ENCODE results near the gene CTRB1.
A peak's percentile ranks its signal among the peaks of the same experiment; 100 is the strongest.

The CTRB1 gene

DNA sequence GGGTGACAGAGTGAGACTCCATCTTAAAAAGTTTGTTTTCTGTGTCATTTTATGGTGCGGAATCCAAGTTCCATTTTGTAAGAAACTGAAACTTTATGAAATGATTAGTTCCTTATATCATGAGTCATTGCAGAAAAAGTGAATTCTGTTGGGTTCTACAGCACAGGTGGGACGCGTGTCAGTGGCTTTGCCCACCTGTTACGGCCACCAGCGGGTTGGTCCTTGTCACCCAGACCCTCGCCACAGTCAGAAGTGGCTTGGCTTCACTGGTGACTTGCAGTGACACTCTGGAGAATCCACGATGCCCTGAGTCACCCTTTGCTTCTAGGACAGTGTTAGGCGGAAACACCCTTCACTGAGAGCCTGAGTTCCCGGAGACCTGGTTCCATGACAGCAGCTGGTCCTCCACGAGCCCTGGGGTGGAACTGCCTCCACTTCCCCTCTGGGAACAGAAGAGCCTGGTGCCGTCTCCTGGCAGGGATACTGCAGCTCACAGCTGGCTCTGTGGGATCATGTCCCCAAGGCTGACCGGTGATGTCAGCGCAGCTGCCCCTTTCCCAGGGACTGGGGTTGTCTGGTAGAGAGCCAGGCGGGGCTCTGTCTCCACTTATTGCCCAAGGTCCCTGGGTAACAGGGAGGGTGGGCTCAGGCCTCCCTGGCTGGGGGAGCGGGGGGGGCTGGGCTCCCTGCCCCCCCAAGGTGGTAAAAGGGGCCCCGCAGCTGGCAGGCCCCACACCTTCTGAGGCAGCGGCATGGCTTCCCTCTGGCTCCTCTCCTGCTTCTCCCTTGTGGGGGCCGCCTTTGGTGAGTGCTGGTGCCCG lies at the start of gene CTRB1:
Gene CTRB1 (plus strand): TSS at position 733 of the 821 bp plus-strand sequence. CDS start 20 bp downstream, at position 753.
- no peak for ATAC-seq (replicated peaks; ENCODE audit: extremely low read depth, poor library complexity, severe bottlenecking)
- peak within 1 kb of the TSS; percentile 76 for H3K4me3 Mint-ChIP-seq
- no peaks in the 10 kb centered on the region for H3K9me3 Mint-ChIP-seq
- H3K4me1 Mint-ChIP-seq: peaks cover 9% of the 10 kb centered on the region
- H3K27ac Mint-ChIP-seq (ENCODE audit: low read depth): peak within 1 kb of the TSS; percentile 43
- DNase-seq (ENCODE audit: low spot score in 2 of 2): no peak
- peaks cover 4% of the 10 kb centered on the region for H3K36me3 Mint-ChIP-seq (ENCODE audit: insufficient read depth)
- H3K27me3 Mint-ChIP-seq: no peaks in the 10 kb centered on the region

- no peaks in the 10 kb centered on the region for H3K27me3 Mint-ChIP-seq
- peaks cover 43% of the 10 kb centered on the region for H3K9me3 Mint-ChIP-seq
- no peak overlapping the region for H3K4me3 Mint-ChIP-seq
- ATAC-seq (replicated peaks; ENCODE audit: extremely low read depth, poor library complexity, severe bottlenecking): no peak
- no peak for DNase-seq (ENCODE audit: low spot score in 2 of 2)
- no peak overlapping the region for H3K27ac Mint-ChIP-seq (ENCODE audit: low read depth)
- H3K36me3 Mint-ChIP-seq (ENCODE audit: insufficient read depth): peaks cover 23% of the 10 kb centered on the region
- no peaks in the 10 kb centered on the region for H3K4me1 Mint-ChIP-seq
Measured at GRCh38 chr16:75169899-75170405, 48.8 kb upstream of the CTRB1 start.

GRCh38 chr16:75172578-75172977 lies 46.2 kb upstream of the CTRB1 start:
- Mint-ChIP-seq H3K36me3 (ENCODE audit: insufficient read depth) (peaks cover 15% of the 10 kb centered on the region), H3K27me3 (no peaks in the 10 kb centered on the region), H3K27ac (ENCODE audit: low read depth) (no peak overlapping the region), H3K9me3 (peaks cover 50% of the 10 kb centered on the region), H3K4me3 (no peak overlapping the region), H3K4me1 (no peaks in the 10 kb centered on the region)
- ATAC-seq (replicated peaks; ENCODE audit: extremely low read depth, poor library complexity, severe bottlenecking) (no peak), DNase-seq (ENCODE audit: low spot score in 2 of 2) (no peak)

DNA sequence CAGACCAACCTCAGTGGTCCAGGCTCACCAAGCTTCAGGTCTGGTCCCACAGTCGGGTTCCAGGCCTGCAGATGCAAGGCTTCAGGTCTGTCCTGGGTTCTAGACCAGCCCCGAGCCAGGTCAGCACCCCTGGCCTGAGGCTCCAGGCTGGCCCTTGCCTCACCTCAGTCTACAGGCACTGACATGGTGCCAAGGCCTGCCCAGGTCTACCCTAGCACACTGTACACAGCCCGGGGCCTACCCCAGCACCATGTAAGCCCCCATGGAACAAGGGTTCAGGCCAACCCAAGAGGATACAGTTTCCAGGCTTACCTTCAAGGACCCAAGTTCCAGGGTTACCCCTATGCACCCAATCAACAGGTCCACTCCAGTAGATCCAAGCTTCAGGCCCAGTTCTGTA lies 43.7 kb upstream of the CTRB1 start:
- no peak overlapping the region for H3K27ac Mint-ChIP-seq (ENCODE audit: low read depth)
- peaks cover 43% of the 10 kb centered on the region for H3K9me3 Mint-ChIP-seq
- peaks cover 2% of the 10 kb centered on the region for H3K36me3 Mint-ChIP-seq (ENCODE audit: insufficient read depth)
- H3K4me1 Mint-ChIP-seq: no peaks in the 10 kb centered on the region
- no peaks in the 10 kb centered on the region for H3K27me3 Mint-ChIP-seq
- no peak for DNase-seq (ENCODE audit: low spot score in 2 of 2)
- no peak overlapping the region for H3K4me3 Mint-ChIP-seq
- no peak for ATAC-seq (replicated peaks; ENCODE audit: extremely low read depth, poor library complexity, severe bottlenecking)

- no peaks in the 10 kb centered on the region for H3K36me3 Mint-ChIP-seq (ENCODE audit: insufficient read depth)
- H3K4me1 Mint-ChIP-seq: no peaks in the 10 kb centered on the region
- H3K27me3 Mint-ChIP-seq: no peaks in the 10 kb centered on the region
- peaks cover 40% of the 10 kb centered on the region for H3K9me3 Mint-ChIP-seq
- no peak overlapping the region for H3K27ac Mint-ChIP-seq (ENCODE audit: low read depth)
- ATAC-seq (replicated peaks; ENCODE audit: extremely low read depth, poor library complexity, severe bottlenecking) (no peak), DNase-seq (ENCODE audit: low spot score in 2 of 2) (no peak)
- no peak overlapping the region for H3K4me3 Mint-ChIP-seq
Measured at GRCh38 chr16:75176926-75177325, 41.9 kb upstream of the CTRB1 start.

GRCh38 chr16:75179208-75179607 lies 39.6 kb upstream of the CTRB1 start:
- H3K4me3 Mint-ChIP-seq: no peak overlapping the region
- no peaks in the 10 kb centered on the region for H3K27me3 Mint-ChIP-seq
- no peak overlapping the region for H3K27ac Mint-ChIP-seq (ENCODE audit: low read depth)
- DNase-seq (ENCODE audit: low spot score in 2 of 2) (no peak), ATAC-seq (replicated peaks; ENCODE audit: extremely low read depth, poor library complexity, severe bottlenecking) (no peak)
- H3K9me3 Mint-ChIP-seq: peaks cover 22% of the 10 kb centered on the region
- H3K36me3 Mint-ChIP-seq (ENCODE audit: insufficient read depth): no peaks in the 10 kb centered on the region
- H3K4me1 Mint-ChIP-seq: no peaks in the 10 kb centered on the region

DNA sequence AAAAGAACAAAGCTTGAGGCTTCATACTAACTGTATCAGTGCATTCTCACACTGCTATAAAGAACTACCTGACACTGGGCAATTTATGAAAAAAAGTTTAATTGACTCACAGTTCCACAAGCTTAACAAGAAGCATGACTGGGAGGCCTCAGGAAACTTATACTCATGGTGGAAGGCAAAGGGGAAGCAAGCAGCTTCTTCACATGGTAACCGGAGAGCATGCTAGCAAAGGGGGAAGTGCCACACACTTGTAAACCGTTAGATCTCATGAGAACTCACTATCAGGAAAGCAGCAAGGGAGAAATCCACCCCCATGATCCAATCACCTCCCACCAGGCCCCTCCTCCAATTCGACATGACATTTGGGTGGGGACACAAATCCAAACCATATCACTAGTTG lies 37.2 kb upstream of the CTRB1 start:
- Mint-ChIP-seq H3K4me1 (no peaks in the 10 kb centered on the region), H3K9me3 (peaks cover 15% of the 10 kb centered on the region), H3K36me3 (ENCODE audit: insufficient read depth) (no peaks in the 10 kb centered on the region), H3K27ac (ENCODE audit: low read depth) (no peak overlapping the region), H3K27me3 (peaks cover 16% of the 10 kb centered on the region), H3K4me3 (no peak overlapping the region)
- DNase-seq (ENCODE audit: low spot score in 2 of 2) (no peak), ATAC-seq (replicated peaks; ENCODE audit: extremely low read depth, poor library complexity, severe bottlenecking) (no peak)

DNA sequence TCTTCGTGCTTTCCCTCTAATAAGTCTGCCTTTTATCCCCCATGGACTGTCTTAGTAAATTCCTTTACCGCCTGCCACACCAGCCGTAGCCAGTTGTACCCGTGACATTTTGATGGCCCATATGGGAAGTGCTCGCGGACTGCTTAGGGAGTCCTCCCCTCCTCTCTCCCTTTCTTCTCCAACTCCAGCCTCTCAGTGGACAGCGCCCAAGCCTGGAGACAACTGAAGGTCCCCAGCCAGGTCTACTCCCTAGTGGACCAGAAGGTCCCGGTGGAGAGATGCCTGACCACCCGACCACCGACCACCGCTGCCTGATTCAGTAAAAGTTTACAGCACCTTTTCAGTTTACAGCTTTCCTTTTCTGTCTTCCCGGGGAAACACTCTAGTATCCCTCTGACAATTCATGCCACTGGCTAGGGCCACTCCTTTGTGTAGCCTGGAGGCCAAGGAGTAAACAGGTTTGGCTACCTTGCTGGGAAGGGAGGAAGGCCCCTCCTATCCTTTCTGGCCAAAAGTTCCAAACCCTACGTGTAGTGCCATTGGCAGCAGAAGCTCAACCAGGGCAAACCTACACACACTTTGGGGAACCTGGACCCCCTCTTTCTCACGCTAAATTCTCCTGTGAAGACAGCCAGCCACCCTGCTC lies 29.8 kb upstream of the CTRB1 start:
- Mint-ChIP-seq H3K27ac (ENCODE audit: low read depth) (no peak overlapping the region), H3K4me1 (no peaks in the 10 kb centered on the region), H3K36me3 (ENCODE audit: insufficient read depth) (no peaks in the 10 kb centered on the region), H3K27me3 (peaks cover 50% of the 10 kb centered on the region), H3K4me3 (no peak overlapping the region), H3K9me3 (no peaks in the 10 kb centered on the region)
- no peak for ATAC-seq (replicated peaks; ENCODE audit: extremely low read depth, poor library complexity, severe bottlenecking)
- DNase-seq (ENCODE audit: low spot score in 2 of 2): no peak

DNA sequence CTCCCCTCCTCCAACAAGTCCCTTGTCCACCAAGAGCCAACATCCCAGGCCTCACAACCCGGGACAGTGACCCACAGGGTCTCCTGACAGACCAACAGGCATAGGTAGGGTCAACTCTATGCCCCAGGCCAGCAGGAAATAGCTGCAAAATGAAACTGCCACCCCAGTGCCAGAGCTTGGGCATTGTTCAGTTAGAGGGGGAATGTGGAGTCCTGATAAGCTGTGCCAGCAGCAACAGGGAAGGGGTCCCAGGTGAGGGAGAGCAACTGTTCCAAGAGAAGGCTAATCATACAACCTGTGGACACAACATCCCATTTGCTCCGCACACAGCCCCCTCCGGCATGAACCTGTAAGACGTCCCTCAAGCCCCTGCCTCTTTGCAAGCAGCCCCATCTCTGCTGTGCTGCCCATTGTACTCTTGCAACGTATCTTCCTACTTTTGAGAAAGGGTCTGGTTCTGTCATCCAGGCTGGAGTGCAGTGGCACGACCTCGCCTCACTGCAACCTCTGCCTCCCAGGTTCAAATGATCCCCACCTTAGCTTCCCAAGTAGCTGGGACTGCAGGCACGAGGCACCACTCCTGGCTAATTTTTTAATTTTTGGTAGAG lies 29.0 kb upstream of the CTRB1 start:
- H3K27me3 Mint-ChIP-seq: peaks cover 46% of the 10 kb centered on the region
- no peaks in the 10 kb centered on the region for H3K9me3 Mint-ChIP-seq
- no peaks in the 10 kb centered on the region for H3K4me1 Mint-ChIP-seq
- ATAC-seq (replicated peaks; ENCODE audit: extremely low read depth, poor library complexity, severe bottlenecking) (no peak), DNase-seq (ENCODE audit: low spot score in 2 of 2) (no peak)
- no peaks in the 10 kb centered on the region for H3K36me3 Mint-ChIP-seq (ENCODE audit: insufficient read depth)
- H3K27ac Mint-ChIP-seq (ENCODE audit: low read depth): no peak overlapping the region
- no peak overlapping the region for H3K4me3 Mint-ChIP-seq

DNA sequence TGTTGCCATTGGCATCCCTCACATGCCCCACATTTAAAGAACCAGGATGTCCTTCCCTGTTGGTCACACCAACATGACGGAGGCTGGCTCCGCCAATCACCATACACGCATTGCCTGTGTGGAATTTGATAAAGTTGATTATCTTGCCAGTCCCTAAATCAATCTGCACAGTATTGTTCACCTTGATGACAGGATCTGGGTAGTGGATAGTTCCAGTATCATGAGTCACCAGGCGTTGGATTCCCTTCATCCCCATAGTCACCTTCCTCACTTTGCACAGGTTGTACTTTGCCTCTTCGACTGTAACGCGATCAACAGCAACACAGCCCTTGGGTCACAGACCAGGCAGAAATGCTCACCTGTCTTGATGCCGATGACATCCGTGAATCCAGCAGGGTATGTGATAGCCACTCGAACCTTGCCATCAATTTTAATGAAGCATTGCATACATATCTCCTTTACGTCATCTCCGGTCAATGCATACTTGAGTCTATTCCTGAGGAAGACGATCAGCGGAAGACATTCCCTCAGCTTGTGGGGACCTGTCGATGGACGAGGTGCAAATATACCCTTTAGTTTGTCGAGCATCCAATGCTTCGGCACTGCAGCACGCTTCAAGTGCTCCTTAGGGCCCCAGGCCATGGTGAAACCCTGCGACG lies 26.1 kb upstream of the CTRB1 start:
- Mint-ChIP-seq H3K27me3 (peaks cover 44% of the 10 kb centered on the region), H3K36me3 (ENCODE audit: insufficient read depth) (no peaks in the 10 kb centered on the region), H3K4me3 (no peak overlapping the region), H3K27ac (ENCODE audit: low read depth) (no peak overlapping the region), H3K4me1 (no peaks in the 10 kb centered on the region), H3K9me3 (no peaks in the 10 kb centered on the region)
- no peak for ATAC-seq (replicated peaks; ENCODE audit: extremely low read depth, poor library complexity, severe bottlenecking)
- no peak for DNase-seq (ENCODE audit: low spot score in 2 of 2)

- Mint-ChIP-seq H3K9me3 (no peaks in the 10 kb centered on the region), H3K36me3 (ENCODE audit: insufficient read depth) (no peaks in the 10 kb centered on the region), H3K4me1 (no peaks in the 10 kb centered on the region), H3K27me3 (peaks cover 50% of the 10 kb centered on the region), H3K27ac (ENCODE audit: low read depth) (no peak overlapping the region), H3K4me3 (no peak overlapping the region)
- no peak for ATAC-seq (replicated peaks; ENCODE audit: extremely low read depth, poor library complexity, severe bottlenecking)
- no peak for DNase-seq (ENCODE audit: low spot score in 2 of 2)
Measured at GRCh38 chr16:75193265-75193650, 25.5 kb upstream of the CTRB1 start.

- peaks cover 48% of the 10 kb centered on the region for H3K27me3 Mint-ChIP-seq
- ATAC-seq (replicated peaks; ENCODE audit: extremely low read depth, poor library complexity, severe bottlenecking): no peak
- H3K9me3 Mint-ChIP-seq: no peaks in the 10 kb centered on the region
- DNase-seq (ENCODE audit: low spot score in 2 of 2): no peak
- no peak overlapping the region for H3K27ac Mint-ChIP-seq (ENCODE audit: low read depth)
- H3K4me1 Mint-ChIP-seq: no peaks in the 10 kb centered on the region
- no peak overlapping the region for H3K4me3 Mint-ChIP-seq
- no peaks in the 10 kb centered on the region for H3K36me3 Mint-ChIP-seq (ENCODE audit: insufficient read depth)
Measured at GRCh38 chr16:75193730-75194444, 24.9 kb upstream of the CTRB1 start.

Measured in central memory CD8-positive, alpha-beta T cell (primary cell).